Esophagus muscularis mucosa (tissue), 4 donors: ENCODE results near the gene LOXL1. TPM values are rescaled to one million over a fixed set of nuclear protein-coding genes. Genes with fewer than 3 reads are reported as not detected.

ENCODE experiments used
- DNase-seq: peaks from one replicate; pipeline ENCODE4 v3.0.0-alpha.2; 2017; ENCODE audit errors: extremely low spot score
- H3K27ac ChIP-seq, 4 donors: fragments of 200-600 bp; sonication (generic); replicated peaks in 1 of 4; 1 replicate in 3 of 4; 2 replicates in 1 of 4; pipeline ENCODE4 v1.5.1; 2016 to 2019; ENCODE audit warnings: mild to moderate bottlenecking in 1 of 4
- H3K27me3 ChIP-seq, 4 donors: fragments of 200-600 bp; sonication (generic); one replicate each; pipeline versions ENCODE4 v1.5.1 to v1.6.0; 2016 to 2019
- H3K36me3 ChIP-seq, 4 donors: fragments of 200-600 bp; sonication (generic); one replicate each; pipeline ENCODE4 v1.5.1; 2016 to 2019
- H3K4me1 ChIP-seq, 4 donors: fragments of 200-600 bp; sonication (generic); one replicate each; pipeline ENCODE4 v1.5.1; 2016 to 2019
- H3K4me3 ChIP-seq, 4 donors: fragments of 200-600 bp; sonication (generic); 1 replicate in 2 of 4; 2 replicates in 2 of 4; pipeline ENCODE4 v1.5.1; 2016 to 2019; ENCODE audit warnings: mild to moderate bottlenecking in 4 of 4, moderate library complexity in 1 of 4
- H3K9me3 ChIP-seq, 4 donors: fragments of 200-600 bp; sonication (generic); 1 replicate in 3 of 4; 2 replicates in 1 of 4; pipeline ENCODE4 v1.5.1; 2016 to 2019
- CTCF ChIP-seq, 3 experiments: fragments of 200-600 bp in 2 of 3; fragments of 450-650 bp in 1 of 3; sonication (generic) in 2 of 3; IDR thresholded peaks; one replicate each; pipeline ENCODE4 v1.5.1; 2017 to 2019; ENCODE audit warnings: antibody characterized with exemption in 3 of 3, mild to moderate bottlenecking in 2 of 3, moderate library complexity in 1 of 3
- EP300 ChIP-seq: sonication (generic); formaldehyde crosslinking; IDR thresholded peaks from one replicate; pipeline ENCODE4 v1.6.1; 2017; ENCODE audit warnings: antibody characterized with exemption
- POLR2A ChIP-seq: fragments of 450-650 bp; IDR thresholded peaks from one replicate; pipeline ENCODE4 v1.6.1; 2017; ENCODE audit warnings: antibody characterized with exemption, moderate library complexity, mild to moderate bottlenecking, low read depth
- POLR2AphosphoS5 ChIP-seq, 2 donors: sonication (generic); formaldehyde crosslinking; IDR thresholded peaks; one replicate each; pipeline ENCODE4 v1.6.1; 2017; ENCODE audit warnings: antibody characterized with exemption in 2 of 2
- WGBS: methylation state at CpG from one replicate; pipeline ENCODE4 v1.1.5; 2018; 5-methylcytosine and 5-hydroxymethylcytosine counted together
- intact Hi-C: fragments of 100-400 bp; cut with DNase I; formaldehyde crosslinking; loops from one replicate; pipeline ENCODE4 v1.15.1; 2023
- total RNA-seq, 4 donors: library from RNA; depleted of rRNA; stranded (reverse); fragments of >200 nt; gene quantifications; one replicate each; pipeline versions ENCODE4 v1.1.0 to v1.2.1, GENCODE V29; 2016

Gene LOXL1
- total RNA-seq, 4 donors from 2014 or later: 19.7 to 84.3 (median 39.1) TPM

DNA sequence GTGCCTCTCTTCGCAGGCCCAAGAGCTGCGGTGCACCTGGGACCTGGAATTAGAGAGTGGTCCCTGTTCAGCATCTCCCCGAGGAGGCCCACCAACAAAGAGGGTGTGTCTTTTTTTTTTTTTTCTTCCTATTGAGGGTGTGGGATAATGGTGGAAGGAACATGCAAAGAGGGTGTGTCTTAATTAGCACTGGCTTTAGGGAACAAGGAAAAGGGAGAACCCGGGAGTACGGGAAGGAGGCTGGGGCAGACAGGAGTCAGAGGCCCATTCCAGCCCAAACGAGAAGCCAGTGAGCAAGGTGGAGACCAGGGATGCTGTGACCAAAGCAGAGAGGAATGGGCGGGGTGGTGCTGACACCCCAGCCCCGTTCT lies 429 bp upstream of the LOXL1 start:
- Histone ChIP-seq H3K4me3 (peak overlapping the region; percentile 64 to 80 (median 77)), H3K4me1 (peaks cover 78 to 100% (median 100%) of the 10 kb centered on the region in 4 donors), H3K27ac (peak overlapping the region; percentile 92 to 96 (median 94)), H3K27me3 (peaks cover 0 to 29% (median 0%) of the 10 kb centered on the region in 4 donors), H3K9me3 (no peaks in the 10 kb centered on the region), H3K36me3 (no peaks in the 10 kb centered on the region)
- intact Hi-C loops: no loop called here
- DNase-seq: no peak
- WGBS: 42% methylated on average over 8 of the region's 8 CpGs
- no peak for TF ChIP-seq EP300
- no peak for TF ChIP-seq POLR2AphosphoS5 (IDR thresholded peaks at IDR 0.05)
- no peak for TF ChIP-seq CTCF (IDR thresholded peaks at IDR 0.05)
- TF ChIP-seq POLR2A: no peak

DNA sequence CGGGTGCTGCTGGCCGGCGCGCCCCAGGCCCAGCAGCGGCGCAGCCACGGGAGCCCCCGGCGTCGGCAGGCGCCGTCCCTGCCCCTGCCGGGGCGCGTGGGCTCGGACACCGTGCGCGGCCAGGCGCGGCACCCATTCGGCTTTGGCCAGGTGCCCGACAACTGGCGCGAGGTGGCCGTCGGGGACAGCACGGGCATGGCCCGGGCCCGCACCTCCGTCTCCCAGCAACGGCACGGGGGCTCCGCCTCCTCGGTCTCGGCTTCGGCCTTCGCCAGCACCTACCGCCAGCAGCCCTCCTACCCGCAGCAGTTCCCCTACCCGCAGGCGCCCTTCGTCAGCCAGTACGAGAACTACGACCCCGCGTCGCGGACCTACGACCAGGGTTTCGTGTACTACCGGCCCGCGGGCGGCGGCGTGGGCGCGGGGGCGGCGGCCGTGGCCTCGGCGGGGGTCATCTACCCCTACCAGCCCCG lies 777 bp downstream of the LOXL1 start:
- no peak for DNase-seq
- no CpG with 5 or more reads among the region's 65 CpGs for WGBS
- Histone ChIP-seq H3K36me3 (peaks cover 0 to 6% (median 3%) of the 10 kb centered on the region in 4 donors), H3K27me3 (peaks cover 0 to 33% (median 0%) of the 10 kb centered on the region in 4 donors), H3K4me3 (peak overlapping the region; percentile 64 to 80 (median 77)), H3K4me1 (peaks cover 66 to 100% (median 98%) of the 10 kb centered on the region in 4 donors), H3K27ac (peak overlapping the region; percentile 92 to 96 (median 94)), H3K9me3 (no peaks in the 10 kb centered on the region)
- intact Hi-C loops: no loop called here
- peak in 1 of 2 donors; percentile 26 for TF ChIP-seq POLR2AphosphoS5 (IDR thresholded peaks at IDR 0.05)
- no peak for TF ChIP-seq EP300
- TF ChIP-seq CTCF (IDR thresholded peaks at IDR 0.05): no peak
- TF ChIP-seq POLR2A: no peak

DNA sequence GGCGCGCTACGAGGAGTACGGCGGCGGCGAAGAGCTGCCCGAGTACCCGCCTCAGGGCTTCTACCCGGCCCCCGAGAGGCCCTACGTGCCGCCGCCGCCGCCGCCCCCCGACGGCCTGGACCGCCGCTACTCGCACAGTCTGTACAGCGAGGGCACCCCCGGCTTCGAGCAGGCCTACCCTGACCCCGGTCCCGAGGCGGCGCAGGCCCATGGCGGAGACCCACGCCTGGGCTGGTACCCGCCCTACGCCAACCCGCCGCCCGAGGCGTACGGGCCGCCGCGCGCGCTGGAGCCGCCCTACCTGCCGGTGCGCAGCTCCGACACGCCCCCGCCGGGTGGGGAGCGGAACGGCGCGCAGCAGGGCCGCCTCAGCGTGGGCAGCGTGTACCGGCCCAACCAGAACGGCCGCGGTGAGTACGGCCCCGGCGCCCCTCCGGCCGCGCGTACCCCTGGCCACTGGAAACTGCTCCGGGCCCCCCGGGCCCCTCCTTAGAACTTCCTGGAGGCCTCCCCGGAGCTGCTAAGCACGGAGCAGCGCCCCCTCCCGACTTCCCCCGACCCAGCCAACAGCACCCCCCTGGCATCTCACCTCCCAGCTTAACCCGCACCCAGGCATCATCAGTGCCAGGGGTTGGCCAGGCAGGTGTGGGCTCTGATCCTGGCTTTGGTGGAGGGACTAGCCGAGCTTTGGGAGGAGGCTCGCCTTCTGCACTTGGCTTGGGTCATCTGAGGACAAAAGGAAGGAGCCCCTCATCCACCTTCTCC lies 1.4 kb downstream of the LOXL1 start:
- Histone ChIP-seq H3K4me1 (peaks cover 60 to 100% (median 94%) of the 10 kb centered on the region in 4 donors), H3K27ac (peak overlapping the region; percentile 92 to 96 (median 94)), H3K36me3 (peaks cover 0 to 7% (median 3%) of the 10 kb centered on the region in 4 donors), H3K27me3 (peaks cover 0 to 33% (median 0%) of the 10 kb centered on the region in 4 donors), H3K4me3 (peak overlapping the region; percentile 64 to 80 (median 77)), H3K9me3 (no peaks in the 10 kb centered on the region)
- WGBS: 5% methylated on average over 4 of the region's 78 CpGs
- DNase-seq: no peak
- intact Hi-C loops: no loop called here
- TF ChIP-seq POLR2A: no peak
- TF ChIP-seq EP300: no peak
- TF ChIP-seq POLR2AphosphoS5 (IDR thresholded peaks at IDR 0.05): peak in 1 of 2 donors; percentile 34
- TF ChIP-seq CTCF (IDR thresholded peaks at IDR 0.05): peak; percentile 46 to 48 (median 46)

DNA sequence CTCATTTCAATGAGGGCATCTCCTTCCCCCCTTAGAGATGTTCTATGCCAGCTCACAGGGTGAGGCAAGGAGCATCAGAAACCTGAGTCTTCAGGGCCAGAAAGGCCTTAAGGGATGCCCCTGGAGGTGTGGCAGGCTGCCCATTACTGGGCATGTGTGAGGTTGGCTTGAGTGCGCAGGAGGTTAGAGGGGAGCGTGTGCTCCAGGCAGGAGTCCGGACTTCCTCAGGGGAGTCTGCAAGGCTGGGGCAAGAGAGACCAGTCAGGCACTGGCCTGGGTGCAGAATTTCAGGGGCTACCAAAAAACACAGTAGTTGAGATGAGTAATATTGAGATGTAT lies 1.9 kb downstream of the LOXL1 start:
- Histone ChIP-seq H3K27ac (peak overlapping the region; percentile 92 to 96 (median 94)), H3K27me3 (peaks cover 0 to 33% (median 0%) of the 10 kb centered on the region in 4 donors), H3K4me1 (peaks cover 55 to 98% (median 88%) of the 10 kb centered on the region in 4 donors), H3K4me3 (peak overlapping the region; percentile 64 to 80 (median 77)), H3K9me3 (no peaks in the 10 kb centered on the region), H3K36me3 (peaks cover 0 to 9% (median 3%) of the 10 kb centered on the region in 4 donors)
- no peak for TF ChIP-seq POLR2AphosphoS5 (IDR thresholded peaks at IDR 0.05)
- TF ChIP-seq EP300: no peak
- TF ChIP-seq POLR2A: no peak
- no peak for TF ChIP-seq CTCF (IDR thresholded peaks at IDR 0.05)
- DNase-seq: no peak
- intact Hi-C loops: no loop called here
- WGBS: 72% methylated on average over 3 of the region's 3 CpGs
